Measurements from ENCODE around the gene WRNIP1.

Gene WRNIP1

DNA sequence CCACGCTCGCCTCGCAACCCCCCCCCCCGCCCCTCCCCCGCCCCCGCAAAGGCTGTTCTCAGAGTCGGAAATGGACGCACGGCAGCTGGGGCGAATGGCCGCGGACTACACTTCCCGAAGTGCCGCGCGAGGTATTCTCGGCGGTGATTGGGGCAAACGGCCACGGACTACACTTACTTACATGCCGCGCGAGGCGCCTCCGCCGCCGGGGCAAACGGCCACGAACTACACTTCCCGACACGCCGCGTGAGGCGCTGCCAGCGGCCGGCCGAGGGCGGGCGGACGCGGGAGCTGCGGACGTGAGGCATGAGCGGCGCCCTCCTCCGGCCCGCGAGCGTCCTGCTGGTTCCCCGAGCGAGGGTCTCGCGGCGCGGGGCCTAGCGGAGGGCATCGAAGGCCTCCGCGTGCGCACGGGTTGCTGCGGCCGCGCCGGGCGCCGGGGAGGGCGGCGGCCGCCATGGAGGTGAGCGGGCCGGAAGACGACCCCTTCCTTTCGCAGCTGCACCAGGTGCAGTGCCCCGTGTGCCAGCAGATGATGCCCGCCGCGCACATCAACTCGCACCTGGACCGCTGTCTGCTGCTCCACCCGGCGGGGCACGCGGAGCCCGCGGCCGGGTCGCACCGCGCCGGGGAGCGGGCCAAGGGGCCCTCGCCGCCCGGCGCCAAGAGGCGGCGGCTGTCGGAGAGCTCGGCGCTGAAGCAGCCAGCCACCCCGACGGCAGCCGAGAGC lies at the start of gene WRNIP1:
Gene WRNIP1, plus strand, starts transcription at position 228 of the 730 bp plus-strand sequence. Its CDS starts 230 bp downstream, at position 458.
- peak; percentile 95 to 97 for DNase-seq

DNA sequence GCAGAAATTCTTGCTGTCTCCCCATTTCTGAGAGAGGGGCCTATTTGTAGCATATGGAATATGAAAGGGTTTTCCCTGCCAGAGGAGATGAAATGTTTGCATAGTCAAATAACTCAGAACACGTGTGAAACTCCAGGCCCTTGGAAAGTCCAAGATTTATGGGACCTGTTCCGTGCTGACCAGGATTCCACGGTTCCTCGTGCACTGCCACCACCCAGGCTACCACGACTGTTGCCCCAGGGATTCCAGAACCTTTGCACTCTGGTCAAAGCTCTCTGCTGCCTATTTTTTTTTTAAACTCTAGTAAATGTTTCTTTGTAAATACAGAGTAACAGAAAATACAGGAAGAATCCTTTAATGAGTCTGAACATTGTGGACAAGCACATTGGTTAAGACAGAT lies 49.5 kb upstream of the WRNIP1 start:
- no peak for DNase-seq

DNA sequence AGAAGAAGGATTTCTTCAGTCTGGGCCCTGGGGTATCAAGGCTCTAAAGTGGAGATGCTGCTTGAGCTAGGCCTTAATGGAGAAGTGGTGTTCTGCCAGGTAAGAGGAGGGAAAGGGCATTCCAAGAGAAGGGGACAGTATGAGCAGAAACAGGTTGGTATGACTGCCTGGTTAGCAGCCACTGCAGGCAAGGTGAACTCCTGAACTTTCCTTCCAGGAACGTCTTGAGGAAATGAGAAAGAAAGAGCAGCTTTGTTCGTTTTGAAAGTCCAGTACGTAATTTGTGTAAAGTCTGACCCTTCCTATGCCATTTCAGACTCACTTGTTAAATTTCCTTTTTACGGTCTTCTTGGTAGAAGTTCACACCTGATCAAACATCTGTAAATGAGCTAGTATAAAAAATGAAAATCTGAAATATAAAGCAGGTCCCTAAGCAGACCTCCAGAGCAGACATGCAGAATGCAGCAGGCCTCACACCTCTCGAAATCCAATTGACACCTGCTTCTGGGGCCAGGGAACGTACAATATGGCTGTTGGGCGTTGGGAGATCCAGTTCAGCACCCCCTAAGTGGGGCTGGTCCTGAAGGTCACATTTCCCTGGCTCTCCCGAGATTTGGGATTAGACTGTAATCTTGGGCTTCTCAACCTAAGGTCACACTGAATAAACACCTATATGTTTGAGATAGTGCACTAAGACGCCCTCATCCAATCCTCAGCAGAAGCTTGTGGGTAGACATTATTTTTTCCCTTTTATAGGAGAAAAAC lies 48.1 kb upstream of the WRNIP1 start:
- DNase-seq, result no peak

DNA sequence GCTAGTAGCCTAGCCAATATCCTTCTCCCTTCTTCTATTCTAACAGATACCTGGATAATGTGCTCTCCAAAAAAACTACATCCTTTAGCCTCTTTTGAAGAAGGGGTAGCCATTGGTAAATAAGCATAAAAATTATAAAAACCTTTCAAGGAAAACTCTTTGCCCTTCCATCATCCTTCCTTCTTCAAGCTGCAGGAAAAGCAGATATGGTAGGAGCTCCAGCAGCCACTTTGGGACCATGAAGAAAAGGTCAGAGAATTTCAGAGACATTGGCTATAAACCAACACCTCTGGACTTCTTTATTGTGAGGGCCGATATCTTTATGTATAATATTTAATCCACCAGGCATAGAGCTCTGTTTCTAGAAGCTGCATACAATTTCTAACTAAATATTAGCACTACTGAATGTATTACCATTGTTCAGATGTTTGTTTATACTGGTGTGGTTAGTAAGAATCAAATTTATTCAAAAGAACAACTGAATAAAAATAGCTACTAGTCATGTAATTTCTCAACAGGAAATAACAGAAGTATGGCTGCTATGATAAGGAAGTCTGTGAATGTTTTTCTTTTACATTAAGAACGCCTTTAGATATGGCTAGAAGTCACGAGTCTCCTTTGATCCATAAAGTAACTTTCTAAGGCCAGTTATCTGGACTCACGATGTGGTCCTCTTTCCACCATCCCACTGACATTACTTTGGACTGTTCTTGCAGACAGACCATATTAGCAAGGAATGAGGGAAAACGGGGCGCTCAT lies 46.7 kb upstream of the WRNIP1 start:
- no peak for DNase-seq

DNA sequence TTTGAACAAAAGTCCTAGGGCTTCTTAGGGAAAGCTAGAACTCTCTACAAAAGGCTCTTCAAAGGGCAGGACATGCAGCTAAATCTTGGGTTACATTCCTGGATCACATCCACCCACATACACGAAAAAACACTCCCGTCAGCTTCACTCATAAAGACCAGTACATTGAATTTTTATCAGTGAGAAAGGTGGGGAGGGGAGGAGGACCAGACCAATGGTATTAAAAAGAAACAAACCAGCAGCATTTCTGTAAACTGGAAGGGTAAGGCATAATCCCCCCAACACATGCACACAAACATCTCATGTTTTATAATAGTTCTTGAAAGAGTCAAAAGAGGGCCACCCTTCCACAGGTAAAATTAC lies 46.1 kb upstream of the WRNIP1 start:
- no peak for DNase-seq

DNA sequence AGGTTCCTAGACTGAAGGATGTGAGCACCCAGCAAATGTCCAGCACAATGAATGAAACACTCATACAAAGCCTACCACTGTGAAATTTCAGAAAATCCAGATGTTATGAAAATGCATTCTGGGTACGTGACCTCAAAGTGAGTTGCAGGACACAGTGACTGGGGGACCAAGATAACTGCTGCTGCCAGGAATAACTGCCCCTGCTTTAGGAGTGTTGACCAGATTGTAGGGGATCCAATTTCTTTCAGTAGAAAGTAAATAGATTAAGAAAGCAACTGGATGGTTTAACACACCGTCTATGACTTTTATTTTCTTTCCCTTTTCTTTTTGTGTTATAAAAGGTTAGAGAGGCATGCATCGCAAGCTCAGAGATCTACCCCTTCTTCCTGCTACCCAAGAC lies 44.0 kb upstream of the WRNIP1 start:
- DNase-seq, result no peak

DNA sequence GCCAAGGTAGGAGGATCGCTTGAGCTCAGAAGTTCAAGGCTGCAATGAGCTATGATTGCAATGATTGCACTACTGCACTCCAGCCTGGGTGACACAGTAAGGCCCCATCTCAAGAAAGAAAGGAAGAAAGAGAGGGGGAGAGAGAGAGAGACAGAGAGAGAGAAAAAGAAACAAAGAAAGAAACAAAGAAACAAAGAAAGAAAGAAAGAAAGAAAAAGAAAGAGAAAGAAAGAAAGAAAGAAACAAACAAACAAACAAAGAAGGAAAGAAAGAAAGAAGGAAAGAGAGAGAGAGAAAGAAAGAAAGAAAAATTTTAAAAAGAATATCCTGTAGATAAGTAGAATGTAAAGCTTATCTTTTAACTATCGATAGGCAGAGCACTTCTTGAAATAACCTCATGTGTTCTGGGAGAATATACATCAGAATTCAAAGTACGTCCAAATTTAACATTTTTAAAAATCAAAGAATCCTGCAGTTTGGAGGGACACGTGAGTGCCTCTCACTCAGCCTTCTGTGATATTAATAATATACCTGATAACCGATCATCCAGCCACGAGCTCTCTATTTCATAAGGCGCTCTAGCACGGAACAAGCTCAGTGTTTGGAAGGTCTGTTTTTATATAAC lies 39.7 kb upstream of the WRNIP1 start:
- no peak for DNase-seq

DNA sequence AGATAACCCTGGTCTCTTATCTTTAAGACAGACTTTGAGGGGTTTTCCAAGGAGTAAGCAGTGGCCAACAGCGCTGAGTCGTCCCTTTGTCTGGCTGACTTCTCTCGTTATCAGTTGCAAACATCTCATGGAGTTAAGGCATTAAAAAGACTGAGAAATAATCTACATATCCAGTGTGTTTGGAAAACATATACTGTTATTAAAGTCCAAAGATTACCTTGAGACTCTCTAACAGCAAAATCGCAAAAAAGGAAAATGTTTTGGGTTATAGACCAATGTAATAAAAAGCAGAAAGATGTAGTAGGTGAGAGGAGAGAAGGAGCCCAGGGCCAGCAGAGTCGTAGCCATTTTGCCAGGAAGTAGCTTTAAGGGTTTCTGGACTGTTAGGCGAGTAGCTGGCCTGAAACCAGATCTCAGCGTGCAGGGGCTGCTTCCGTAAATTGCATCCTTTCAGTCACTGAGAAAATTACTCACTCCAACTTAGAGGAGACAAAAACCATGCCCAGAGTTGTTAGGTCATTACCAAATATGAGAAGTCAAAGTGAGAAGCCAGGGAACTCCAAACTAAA lies 39.1 kb upstream of the WRNIP1 start:
- DNase-seq, result no peak

DNA sequence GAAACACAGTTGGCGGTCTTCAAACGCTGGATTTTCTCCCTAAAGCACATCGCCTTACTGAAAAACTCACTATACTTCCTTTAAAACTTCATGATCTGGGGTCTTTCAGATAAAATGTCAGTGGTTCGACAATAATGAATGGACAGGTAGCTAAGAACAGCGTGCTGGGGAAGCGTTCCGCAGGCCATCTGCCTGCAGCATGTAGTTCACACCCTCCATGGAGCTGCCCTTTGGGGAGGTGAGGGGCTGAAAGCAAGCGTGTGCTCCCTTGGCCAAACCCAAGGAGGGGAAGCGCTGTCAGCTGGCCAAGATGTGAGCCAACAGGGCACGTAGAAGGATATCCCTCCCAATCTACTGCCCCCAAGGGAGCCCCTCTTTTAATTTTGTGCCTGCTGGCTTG lies 35.3 kb upstream of the WRNIP1 start:
- DNase-seq, result no peak

DNA sequence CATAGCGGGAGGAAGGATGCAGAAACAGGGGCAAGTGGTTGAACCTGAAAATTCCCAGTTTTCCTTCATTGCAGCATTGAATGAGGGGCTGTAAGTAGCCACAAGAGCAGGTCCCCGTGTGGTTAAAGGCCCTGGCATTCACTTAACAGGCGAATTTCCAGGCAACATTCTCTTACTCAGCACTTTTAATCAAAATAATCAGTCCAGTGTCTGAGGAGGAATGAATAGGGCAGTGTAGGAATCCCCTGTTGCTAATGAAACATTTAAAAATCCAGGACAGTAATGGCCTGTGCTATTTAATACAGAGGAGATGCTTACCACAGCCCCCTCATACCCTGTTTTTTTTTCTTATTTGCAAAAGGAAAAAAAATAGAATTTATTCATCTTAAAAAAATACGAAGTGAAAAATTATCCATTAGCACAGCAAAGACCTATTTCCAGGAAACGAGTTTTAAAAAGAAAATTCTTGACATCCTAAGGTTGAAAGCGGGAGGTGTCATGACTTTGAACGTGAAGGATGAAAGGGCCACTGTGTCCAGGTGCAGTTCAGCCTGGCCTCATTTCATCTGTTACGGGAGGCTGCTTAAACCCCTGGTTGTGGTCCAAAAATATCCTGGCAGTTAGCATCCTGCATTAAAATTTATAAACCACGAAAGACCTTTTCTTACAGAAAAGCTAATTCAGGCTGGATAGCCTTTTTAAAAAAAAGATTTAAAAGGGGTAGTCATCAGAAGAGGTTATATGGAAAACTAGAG lies 34.7 kb upstream of the WRNIP1 start:
- DNase-seq, result no peak

DNA sequence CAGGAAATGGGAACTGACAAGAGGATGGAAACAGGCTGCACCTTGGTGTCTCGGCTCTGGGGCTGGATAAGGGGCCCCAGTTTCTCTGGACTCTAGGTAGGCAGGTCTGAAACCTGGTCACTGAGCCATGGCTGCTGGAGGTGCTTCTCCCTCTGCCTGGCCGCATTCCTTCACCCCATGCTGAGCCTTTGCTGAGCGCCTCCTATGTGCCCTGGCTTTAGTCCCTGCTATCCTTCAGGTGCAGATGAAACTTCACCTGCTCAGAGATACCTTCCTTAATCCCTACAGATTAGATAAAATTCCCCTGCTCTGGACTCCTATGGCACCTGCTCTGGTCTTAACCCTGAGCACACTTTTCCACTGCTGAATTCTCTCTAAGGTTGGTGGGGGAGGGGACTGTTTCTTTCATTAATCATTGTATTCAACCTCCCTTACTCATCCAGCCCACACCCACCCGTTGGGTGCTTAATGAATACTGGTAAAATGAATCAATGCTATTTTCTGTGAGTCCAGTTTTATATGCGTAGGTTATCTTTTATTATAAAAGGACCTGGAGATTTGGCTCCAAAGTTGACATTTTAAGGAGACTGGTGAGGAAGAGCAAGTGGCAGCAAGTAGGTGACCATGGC lies 33.8 kb upstream of the WRNIP1 start:
- no peak for DNase-seq

DNA sequence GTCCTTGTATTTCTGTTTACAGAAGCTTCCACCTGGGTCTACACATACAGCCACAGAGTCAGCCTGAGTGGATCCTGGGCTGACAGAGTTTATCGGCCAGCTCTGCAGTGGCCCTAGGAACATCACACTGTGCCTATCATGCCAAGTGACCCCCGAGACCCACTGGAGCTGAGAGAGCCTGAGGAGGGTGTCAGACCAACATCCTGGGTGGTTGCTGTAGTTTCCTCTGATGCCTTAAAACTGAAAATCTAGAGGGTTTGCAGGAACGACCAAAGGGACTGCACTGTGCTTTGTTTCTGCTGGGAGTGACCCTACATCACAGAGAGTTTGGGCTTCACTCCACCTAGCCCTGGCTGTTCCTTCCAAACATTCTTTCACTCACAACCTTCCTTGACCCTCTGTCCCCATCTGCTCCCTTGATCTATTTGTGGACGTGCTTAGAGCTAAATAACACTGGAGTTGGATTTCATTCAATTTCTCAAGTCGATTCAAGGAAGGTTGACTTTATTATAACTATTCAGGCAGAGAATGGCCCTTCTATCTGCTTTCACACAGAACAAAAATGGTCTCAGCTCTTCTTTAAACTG lies 32.6 kb upstream of the WRNIP1 start:
- DNase-seq, result no peak

DNA sequence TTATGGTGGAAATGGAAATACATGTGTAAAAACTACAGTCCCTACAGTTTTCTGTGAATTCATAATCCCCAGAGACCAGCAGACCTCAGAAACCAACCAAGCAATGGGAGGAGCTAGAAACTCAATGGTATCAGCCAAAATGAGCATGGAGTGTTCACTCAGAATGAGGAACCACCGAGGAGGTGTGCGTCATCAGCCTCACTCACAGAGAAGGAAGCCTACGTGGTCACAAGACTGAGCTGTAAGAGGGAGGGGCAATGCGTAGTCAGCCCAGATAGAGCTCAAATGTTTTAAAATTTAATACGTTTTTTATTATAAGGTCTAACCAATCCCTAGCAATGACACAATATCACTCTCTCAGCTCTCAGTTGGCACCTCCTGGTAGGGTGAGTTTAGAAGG lies 31.9 kb upstream of the WRNIP1 start:
- peak; percentile 13 to 17 for DNase-seq

DNA sequence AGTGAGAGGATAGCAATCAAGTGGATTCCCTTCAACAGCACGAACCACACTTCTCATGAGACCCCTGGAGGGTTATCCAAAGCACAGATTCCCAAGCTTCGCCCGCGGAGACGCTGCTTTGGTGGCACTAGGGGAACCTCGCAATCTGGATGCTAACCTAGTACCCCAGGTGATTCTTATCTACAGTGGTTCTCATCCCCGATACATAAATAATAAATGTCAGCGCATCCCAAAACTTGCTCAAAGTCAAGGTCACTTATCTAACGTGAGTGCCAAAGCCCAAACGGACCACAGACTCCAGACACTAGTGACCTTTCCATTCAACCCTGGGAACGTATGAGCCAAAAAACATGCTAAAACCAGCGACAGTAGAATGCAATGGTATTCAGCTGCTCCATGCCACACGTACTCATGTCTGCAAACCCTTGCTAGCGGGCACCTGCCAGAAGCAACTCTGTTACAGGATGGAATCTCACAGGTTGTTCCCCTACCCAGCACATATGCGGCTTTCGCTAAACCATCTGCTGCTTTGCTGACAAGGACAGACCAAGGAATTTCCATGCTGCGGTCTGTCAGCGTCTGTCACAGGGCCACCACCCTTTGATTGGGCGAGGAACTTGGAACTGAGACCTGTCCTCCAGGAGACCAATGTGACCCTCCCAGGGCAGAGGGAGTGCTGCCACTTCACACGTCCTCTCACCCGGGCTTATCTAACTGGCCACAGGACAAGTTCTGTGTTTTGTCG lies 31.3 kb upstream of the WRNIP1 start:
- DNase-seq, result no peak

DNA sequence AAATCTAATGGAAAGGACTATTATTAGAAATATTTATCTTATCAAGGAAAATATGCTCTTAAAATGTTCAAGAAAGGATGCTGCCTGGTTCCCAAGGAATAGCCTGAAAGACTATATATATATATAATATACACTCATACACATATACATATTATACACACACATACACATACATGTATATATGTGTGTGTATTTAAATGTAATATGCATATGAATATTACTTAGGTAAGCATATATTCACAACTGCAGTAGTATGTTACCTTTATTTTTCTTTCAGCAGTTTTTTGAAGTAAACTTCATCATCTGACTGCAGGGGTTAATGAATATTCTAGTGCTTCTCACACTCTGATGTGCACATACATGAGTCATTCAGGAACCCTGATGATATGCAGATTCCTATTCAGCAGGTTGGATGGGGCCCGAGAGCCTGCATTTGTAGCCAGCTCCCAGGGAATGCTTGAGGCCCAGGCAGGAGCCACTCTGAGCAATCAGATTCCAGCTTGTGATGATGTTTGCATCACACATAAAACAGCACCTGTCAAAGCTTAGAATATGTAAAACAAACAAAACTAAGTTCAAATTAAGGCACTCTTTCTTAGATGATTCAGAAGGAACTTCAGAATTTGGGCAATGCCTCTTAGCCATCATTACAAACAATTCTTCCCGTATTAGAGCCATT lies 30.6 kb upstream of the WRNIP1 start:
- DNase-seq, result no peak

DNA sequence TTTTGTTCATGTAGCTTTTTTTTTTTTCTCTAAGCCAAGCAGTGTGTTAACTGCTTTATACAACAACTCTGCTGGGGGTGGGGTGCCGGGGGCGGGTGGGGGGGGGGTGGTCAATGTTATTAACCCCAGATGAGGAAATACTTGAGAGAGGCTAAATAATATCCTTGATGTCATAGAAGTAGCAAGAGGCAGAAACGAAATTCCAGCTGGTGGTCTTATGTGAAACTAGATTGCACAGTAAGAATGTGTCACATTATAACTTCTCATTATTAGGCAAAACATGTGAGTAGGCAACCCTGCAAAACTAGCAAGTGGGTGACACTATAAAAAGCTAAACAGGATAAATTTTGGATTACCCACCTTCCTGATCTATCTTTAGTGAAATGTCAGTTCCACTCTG lies 27.3 kb upstream of the WRNIP1 start:
- no peak for DNase-seq

DNA sequence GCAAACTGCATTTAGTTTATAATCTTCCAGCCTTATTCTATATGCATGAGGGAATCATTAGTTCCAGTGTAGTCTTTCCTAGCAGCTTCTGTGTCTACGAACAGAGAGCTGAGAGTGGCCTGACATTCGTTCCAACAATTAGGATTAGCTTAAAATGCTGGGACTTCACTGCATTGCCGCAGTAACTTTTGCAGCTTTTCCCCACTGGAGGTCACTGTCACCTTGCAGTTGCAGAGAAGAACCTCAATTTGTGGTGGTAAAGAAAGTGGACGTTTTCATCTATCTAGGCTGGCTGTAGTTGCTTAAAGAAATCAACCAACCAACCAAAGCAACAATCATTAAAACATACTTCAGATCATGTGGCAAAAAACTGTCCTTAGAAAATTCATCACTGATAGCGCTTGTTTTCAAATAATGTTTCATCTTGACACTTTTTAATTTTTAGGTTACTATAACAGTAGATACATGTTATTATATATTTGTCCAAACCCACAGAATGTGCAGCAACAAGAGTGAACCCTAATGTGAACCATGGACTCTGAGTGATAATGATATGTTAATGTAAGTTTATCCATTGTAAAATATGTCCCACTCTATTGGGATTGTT lies 26.7 kb upstream of the WRNIP1 start:
- DNase-seq, result peak; percentile 28 to 47

DNA sequence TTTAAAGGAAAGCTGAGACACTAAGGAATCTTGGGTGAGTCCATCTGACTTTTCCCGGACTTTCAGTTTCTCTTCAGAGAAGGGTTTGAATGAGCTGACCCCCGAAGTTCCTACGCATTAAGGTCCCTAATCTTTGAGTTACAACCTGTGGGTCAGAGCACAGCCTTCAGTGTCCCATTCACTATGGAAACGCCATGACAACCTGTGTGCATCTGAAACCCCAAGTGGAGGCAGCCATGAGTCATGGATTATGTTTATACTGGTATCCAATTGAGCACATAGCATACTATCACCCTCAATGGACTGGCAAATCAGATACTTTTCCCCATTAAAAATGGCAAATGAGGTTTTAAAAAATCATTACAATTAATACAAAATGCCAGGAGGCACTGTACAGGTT lies 25.9 kb upstream of the WRNIP1 start:
- DNase-seq, result no peak

DNA sequence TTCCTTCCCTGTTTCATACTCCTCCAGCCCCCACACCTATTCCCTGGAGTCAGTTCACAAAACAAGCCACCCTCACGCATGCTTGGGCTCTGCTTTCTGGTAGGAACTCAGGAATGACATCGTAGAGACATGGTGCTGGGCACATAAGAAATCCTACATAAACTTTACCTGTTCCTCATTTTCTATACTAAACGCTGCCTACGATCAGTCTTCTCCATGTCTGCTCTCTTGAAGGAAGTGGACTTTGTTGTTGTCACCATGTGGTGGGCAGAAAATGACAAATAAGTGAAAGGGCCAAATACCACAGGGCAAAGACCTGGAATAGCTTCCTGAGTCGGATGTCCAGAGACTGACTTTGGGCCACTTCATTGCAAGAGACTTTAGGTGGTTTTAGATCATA lies 24.6 kb upstream of the WRNIP1 start:
- no peak for DNase-seq

DNA sequence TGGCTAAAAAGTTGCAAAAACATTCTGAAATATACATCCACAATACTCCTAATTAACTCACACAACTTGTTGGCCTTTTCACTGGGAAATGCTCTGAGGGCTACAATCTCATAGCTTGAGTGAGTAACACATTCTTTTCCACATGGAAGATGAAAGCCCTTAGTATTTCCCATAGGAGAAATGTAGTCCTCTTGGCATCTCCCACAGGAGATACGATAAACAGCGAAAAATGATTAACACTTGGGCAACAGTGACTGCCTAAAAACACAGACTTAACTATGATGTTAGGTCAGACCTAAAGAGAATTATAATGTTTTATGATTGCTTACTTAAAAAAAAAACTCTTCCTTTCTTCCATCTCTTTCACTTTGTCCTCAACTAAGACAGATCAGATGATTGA lies 23.4 kb upstream of the WRNIP1 start:
- no peak for DNase-seq
